A204.1 (cell line): ENCODE data around the gene MIF.
"Not testable (repeated sequence)": the region's sequence is repeated elsewhere in the genome, so short reads cannot be mapped to it uniquely, and the experiment has no call there.

ENCODE experiments used
- FAIRE-seq: peaks from 2 replicates; lab custom pipeline; 2012; peaks lifted over from hg19 to GRCh38; lab: Jason Lieb, UNC

MIF gene

DNA sequence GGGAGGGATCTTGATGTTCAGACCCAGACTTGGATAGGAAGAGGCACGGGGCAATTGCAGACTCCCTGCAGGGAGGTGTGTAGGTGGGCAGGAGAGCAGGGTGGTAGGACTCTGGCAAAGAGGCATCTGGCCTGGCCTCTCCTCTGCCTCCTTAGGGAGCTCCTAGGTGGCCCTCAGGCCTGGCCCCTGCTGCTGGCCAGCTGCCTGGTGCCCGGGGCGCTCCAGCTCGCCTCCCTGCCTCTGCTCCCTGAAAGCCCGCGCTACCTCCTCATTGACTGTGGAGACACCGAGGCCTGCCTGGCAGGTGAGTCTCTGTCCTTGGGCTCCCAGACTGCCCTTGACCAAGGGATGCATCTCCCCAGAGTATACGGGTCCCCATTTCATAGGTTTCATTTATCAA, 16.6 kb upstream of the MIF start:
- no peak for FAIRE-seq

DNA sequence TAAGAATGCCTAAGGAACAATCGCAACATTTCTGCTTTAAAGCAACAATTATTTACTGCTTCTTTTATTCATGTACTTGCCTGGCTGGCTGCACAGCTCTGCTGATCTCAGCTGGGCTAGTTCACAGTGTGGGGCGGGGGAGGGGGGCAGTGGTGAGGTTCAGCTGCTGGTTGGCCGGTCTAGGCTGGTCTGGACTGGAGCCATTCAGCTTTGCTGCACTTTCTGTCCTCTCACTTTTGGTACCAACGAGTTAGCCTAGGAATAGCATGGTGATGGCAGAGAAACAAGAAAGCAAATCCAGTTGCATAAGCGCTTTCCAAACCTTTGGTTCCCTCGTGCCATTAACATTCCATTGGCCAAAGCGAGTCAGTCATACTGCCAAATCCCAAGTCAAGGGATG, 16.0 kb upstream of the MIF start:
- FAIRE-seq: no peak

DNA sequence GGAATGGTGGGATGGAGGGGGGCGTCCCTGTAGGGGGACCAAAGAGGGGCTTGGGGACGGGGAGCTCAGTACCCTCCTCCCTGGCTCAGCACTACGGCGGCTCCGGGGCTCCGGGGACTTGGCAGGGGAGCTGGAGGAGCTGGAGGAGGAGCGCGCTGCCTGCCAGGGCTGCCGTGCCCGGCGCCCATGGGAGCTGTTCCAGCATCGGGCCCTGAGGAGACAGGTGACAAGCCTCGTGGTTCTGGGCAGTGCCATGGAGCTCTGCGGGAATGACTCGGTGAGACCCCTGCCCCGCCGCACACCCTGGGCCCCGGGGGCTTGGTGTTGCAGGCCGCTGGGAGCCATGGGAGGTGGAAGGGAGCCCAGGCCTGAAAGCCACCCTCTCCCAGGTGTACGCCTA, 11.8 kb upstream of the MIF start:
- FAIRE-seq: no peak

DNA sequence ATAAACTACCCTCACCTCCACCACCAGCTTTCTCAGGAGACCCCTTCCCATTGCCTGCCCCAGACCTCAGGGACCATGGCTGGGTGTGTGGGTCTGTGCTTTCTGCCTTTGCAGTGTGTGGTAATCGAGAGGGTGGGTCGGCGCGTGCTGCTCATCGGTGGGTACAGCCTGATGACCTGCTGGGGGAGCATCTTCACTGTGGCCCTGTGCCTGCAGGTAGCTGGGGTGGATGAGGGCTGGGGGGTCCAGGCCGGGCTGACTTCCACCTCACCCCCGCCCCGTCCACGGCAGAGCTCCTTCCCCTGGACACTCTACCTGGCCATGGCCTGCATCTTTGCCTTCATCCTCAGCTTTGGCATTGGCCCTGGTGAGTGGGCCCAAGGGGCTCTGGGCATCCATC, 10.5 kb upstream of the MIF start:
- no peak for FAIRE-seq

- no peak for FAIRE-seq
These were observed 10.0 kb upstream of the MIF start for GRCh38 chr22:23884140-23884539.

GRCh38 chr22:23888615-23889401, 5.4 kb upstream of the MIF start:
- FAIRE-seq: no peak

DNA sequence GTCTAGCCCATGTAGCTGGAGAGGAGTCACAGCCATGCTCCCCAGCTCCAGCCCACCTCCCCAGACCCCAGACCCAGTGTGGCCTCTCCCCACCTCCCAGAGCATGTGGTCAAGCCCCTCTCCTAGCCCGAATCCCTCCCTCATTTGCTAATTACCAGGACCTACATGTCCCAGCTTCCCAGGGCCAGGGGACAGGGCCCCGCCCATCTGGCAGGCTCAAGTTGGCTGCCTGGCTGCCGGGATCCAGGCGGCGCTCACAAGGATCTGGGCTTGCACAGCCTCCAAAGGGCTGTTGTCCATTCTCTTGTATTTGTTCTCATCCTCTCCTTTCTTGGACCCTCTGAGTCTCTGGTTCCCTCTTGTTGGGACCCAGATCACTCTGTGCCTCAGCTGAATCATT, 4.6 kb upstream of the MIF start:
- FAIRE-seq: no peak

DNA sequence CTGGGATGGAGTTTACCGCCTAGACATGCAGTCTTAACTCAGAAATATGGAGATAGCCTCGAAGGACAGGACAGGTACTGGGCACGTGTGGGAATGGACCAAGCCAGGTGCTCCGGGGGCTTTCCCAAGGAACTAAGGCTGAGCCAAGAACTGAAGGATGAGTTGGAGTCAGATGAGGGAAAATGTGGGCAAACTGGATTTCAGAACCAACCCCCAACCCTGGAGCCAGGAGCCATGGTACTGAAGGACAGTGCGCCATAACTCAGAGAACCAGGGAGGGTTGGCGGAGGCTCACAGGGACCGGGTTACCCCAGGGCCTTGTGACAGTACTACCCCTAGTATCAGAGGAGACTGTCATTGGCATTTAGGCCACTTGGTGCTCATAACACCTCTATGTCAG, 2.5 kb upstream of the MIF start:
- FAIRE-seq: no peak

DNA sequence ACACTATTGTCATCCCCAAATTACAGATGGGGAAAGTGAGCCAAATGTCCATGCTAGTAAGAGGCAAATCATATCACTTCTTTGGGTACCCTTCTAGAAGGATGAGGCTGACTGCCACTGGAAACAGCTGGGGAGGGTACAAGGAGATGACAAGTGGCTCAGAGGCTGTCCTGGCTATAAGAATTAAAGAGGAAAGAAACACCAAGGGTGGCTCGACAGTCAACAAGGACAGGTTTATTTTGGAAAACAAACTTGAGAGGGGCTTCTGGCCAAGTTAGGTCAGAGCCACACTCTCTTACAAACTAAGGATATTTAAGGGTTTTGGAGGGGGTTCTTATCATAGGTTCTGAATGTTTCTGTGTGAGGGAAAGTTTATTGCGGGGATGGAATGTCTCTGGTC, 2.1 kb upstream of the MIF start:
- no peak for FAIRE-seq

- FAIRE-seq: no peak
These were observed 1.5 kb upstream of the MIF start for GRCh38 chr22:23892706-23893105.

DNA sequence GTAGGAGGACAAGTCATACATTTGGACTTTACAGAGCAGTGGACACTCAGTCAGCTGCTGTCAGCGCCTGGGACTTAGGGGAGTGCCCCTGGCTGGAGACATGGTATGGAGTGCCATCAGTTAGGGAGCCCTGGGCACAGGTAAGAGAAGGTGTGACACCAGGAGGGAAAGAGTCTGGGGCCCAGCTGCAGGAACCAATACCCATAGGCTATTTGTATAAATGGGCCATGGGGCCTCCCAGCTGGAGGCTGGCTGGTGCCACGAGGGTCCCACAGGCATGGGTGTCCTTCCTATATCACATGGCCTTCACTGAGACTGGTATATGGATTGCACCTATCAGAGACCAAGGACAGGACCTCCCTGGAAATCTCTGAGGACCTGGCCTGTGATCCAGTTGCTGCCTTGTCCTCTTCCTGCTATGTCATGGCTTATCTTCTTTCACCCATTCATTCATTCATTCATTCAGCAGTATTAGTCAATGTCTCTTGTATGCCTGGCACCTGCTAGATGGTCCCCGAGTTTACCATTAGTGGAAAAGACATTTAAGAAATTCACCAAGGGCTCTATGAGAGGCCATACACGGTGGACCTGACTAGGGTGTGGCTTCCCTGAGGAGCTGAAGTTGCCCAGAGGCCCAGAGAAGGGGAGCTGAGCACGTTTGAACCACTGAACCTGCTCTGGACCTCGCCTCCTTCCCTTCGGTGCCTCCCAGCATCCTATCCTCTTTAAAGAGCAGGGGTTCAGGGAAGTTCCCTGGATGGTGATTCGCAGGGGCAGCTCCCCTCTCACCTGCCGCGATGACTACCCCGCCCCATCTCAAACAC, 850 bp upstream of the MIF start:
- FAIRE-seq: no peak

GRCh38 chr22:23894710-23895598, 771 bp downstream of the MIF start:
- FAIRE-seq: no peak

- no peak for FAIRE-seq
These were observed 1.5 kb downstream of the MIF start for GRCh38 chr22:23895599-23896144.

DNA sequence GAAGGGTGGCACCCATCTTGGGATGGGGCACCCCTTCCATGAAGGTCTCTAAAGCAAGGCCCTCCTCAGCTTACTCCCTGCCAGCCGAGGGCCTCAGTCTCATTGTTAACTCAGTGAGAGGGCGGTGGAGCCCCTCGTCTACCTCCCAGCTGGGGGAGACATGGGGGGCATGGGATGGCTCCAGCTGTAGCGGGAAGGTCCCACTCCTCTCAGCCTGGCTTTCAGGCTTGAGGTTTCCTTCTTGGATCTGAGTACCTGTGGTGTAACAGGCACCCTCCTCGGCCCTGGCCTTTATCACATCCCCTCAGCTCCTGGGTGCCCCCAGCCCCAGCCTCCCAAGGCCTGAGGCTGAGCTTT, 2.0 kb downstream of the MIF start:
- no peak for FAIRE-seq

DNA sequence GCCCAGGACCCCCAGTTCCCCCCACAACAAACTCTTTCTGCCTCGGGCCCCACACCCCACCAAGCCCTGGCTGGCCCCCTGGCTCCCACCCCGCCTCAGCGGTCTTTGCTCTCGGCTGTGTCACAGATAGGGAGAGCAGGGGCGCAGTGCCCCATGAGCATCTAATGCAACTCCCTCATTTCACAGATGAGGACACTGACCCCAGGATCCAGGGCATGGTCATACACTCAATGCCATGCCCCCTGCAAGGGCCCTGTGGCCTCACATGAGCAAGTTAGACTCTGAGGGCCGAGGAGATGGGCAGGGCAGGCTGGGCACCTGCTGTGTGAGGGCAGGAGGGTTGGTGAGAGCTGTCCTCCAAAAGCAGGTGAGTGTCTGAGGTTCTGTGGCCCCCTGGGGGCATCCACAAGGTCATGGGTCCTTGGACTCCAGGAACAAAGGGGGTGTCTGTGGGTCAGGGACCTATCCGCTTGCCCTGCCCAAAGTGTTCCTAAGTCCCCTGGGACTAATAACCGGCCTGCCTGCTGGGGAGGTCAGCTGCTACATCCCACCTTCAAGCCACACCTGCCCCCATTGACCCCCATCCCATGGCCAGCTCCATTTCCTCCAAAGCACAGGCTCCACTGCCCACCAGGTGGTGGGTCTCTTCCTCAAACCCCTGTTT, 2.5 kb downstream of the MIF start:
- no peak for FAIRE-seq

GRCh38 chr22:23897320-23897719, 3.1 kb downstream of the MIF start:
- FAIRE-seq: no peak

DNA sequence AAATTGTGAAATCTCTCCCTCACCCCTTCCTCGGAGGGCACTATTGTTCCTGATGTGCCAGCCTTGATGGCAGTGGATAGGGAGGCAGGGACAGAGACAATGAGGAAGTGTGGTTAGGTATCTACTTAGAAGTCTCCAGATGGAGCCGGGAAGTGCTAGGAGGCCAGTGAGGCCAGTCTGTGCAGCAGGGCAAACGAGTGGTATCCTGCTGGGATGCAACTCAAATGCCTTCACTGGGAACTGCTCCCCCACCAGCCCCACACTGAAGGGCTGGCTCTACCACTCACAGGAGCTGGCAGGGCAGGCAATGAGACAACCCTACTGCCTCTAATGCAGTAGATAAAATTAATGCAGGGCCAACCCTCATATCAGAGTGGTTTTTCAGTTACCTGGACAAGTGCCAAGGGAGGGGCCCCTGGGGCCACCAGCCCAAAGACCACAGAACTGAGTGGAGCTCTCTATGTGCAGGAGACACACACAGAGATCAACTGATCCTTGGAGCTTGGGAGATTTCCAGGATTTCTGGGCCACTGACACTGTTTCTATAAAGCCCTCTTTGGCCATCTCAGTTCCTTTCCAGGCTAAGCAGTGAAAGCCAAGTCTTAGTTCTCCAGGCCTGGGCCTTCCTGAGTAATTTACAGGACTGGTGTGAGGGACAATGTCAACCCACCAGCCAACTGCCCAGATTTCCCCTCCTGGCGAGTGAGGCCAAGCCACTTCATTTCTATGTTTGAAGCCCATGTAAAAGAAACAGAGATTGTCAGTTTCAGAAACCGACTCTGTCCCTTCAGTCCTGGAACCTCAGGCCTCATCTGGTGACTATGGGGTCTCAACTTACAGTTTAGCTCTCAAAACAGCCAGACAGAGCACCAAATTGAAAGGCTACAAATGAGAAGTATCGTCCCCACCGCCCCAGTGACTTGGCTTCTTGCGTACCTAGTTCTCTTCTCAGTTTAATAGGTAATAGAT, 4.1 kb downstream of the MIF start:
- FAIRE-seq: no peak

DNA sequence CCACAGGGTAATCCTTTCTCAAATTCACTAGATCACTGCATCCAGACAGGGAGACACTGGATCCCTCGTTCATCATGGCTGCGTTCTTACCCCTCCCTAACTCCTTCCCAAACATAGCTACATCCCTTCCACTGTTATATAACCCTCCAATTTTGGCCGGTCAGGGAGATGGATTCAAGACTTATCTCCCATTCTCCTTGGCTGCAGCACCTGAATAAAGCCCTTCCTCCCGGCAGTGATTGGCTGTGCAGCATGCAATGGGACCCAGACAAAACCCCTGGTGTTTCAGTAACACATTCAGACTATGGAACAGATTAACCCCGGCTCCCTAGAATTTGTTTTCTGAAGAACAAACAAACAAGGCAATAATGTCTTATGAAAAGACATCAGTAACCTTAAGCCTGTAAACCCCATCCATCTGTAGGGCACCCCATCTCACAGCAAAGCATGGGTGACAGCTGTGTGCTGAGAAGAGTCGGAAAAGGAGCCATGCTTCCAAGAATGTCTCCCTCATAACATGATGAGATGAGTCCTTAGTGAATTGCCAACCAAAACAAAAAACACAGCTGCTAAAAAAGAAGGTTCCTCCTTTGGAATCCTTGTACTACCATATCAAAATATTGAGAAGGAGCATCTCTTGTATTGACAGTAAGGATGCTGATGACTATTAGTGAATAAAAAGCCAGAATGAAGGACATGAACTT, 5.0 kb downstream of the MIF start:
- no peak for FAIRE-seq

GRCh38 chr22:23900227-23900626, 6.0 kb downstream of the MIF start:
- not testable (repeated sequence) for FAIRE-seq

DNA sequence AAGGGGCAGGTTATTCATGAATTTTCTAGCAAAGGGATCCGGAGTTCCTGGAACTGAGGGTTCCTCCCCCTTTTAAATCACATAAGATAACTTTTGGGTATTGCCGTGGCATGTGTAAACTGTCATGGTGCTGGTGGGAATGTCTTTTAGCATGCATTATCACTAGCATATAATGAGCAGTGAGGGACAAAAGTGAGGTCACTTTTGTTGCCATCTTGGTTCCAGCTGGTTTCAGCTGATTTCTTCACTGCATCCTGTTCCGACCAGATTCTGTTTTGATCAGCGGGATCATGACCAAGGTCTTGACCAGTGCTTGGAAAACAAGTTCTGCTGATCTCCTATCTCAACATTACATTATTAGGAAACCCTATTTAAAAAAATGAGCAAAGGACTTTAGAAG, 7.4 kb downstream of the MIF start:
- FAIRE-seq: no peak
